HUES48 (cell line): Measurements from ENCODE around the gene PEX5.

Experiments used
- H3K27ac ChIP-seq: one replicate; pipeline ENCODE4 v1.7.0; 2013; ENCODE audit warnings: low read depth, low read length, inconsistent platforms
- H3K27me3 ChIP-seq: 2 replicates; pipeline ENCODE4 v1.6.1; 2013; ENCODE audit warnings: mild to moderate bottlenecking, low read length; ENCODE audit not compliant: control insufficient read depth, insufficient read depth
- H3K36me3 ChIP-seq: 2 replicates; pipeline ENCODE4 v1.6.1; 2013; ENCODE audit warnings: low read length; ENCODE audit not compliant: control insufficient read depth, insufficient read depth
- H3K4me1 ChIP-seq: 2 replicates; pipeline ENCODE4 v1.6.1; 2013; ENCODE audit warnings: mild to moderate bottlenecking, low read length; ENCODE audit not compliant: control insufficient read depth, insufficient read depth
- H3K4me3 ChIP-seq: 2 replicates; pipeline ENCODE4 v1.5.1; 2013; ENCODE audit warnings: mild to moderate bottlenecking, low read depth, low read length
- H3K9ac ChIP-seq: 2 replicates; pipeline ENCODE4 v1.6.1; 2013; ENCODE audit warnings: mild to moderate bottlenecking, low read depth, low read length, moderate library complexity
- H3K9me3 ChIP-seq: 2 replicates; pipeline ENCODE4 v1.6.1; 2013; ENCODE audit warnings: low read length; ENCODE audit not compliant: control insufficient read depth, insufficient read depth

Gene PEX5

DNA sequence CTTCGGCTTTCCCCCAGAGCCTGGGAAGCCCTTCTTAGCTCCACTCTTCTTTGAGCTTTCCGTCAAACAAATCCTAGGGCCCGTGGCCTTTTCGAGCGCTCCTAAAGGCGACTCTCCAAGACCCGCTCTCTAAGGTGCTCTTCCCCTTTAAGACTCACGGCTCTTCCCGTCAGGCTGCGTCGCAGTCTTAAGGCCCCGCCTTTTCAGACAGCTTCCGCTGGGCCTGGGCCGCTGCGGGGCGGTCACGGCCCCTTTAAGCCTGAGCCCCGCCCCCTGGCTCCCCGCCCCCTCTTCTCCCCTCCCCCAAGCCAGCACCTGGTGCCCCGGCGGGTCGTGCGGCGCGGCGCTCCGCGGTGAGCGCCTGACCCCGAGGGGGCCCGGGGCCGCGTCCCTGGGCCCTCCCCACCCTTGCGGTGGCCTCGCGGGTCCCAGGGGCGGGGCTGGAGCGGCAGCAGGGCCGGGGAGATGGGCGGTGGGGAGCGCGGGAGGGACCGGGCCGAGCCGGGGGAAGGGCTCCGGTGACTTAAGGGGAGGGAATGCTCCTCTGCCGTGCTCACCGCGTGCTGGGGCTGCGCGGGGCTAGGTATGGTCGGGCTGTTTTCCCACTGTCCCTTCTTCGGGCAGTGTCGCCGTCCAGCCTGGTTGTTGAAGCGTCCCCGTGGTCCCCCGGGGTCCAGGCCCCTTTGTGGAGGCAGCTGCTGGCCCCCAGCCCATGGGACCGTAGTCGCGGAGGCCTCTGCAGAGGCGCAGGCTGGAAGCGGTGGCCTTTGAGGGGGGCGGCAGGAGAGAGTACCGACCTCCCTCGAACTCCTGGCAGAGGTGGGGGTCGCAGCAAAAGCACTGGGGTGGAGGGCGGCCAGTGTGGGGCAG lies at the start of gene PEX5:
Gene PEX5 (plus strand): TSS at position 289 of the 870 bp plus-strand sequence. CDS start 692 bp downstream, outside the sequence.
- H3K4me3 ChIP-seq = peak within 1 kb of the TSS; percentile 79
- H3K36me3 ChIP-seq = peaks cover 32% of the 10 kb centered on the region
- peak within 1 kb of the TSS; percentile 69 for H3K27ac ChIP-seq
- no peaks in the 10 kb centered on the region for H3K9me3 ChIP-seq
- no peaks in the 10 kb centered on the region for H3K27me3 ChIP-seq
- peak within 1 kb of the TSS; percentile 59 for H3K9ac ChIP-seq
- peaks cover 15% of the 10 kb centered on the region for H3K4me1 ChIP-seq

DNA sequence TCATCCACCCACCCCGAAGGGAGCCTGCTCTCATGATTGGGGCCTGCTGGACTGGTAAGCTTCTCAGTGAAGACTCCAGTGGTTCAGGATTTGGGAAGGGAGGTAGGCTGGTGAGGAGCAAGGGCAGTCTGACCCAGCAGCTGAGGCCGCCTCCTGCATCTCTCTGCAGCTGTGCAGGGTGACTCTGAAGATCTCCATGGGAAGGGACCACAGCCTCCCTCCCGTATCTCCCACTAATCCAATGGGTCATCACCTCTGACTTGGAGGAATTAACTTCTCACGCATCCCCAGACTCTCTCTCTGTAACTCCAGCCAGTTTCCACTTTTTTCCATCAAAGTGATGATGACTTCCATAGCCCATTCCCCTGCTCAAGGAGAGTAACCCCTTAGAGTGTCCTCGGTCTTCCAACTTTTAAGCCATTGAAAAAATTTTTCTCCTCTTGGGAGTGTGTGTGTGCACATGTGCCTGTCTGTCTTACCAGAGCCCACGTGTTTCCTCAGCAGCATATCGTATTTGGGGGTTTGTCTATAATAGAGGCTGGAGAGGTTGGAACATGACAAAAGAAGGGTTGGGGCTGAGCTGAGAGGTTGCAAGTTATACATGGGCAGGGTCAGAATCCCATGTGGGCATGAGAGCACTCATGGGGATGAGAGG lies 48.0 kb upstream of the PEX5 start:
- Histone ChIP-seq H3K27me3 (no peaks in the 10 kb centered on the region), H3K4me3 (no peak overlapping the region), H3K4me1 (no peaks in the 10 kb centered on the region), H3K9ac (no peak overlapping the region), H3K27ac (no peak overlapping the region), H3K36me3 (peaks cover 20% of the 10 kb centered on the region), H3K9me3 (no peaks in the 10 kb centered on the region)

DNA sequence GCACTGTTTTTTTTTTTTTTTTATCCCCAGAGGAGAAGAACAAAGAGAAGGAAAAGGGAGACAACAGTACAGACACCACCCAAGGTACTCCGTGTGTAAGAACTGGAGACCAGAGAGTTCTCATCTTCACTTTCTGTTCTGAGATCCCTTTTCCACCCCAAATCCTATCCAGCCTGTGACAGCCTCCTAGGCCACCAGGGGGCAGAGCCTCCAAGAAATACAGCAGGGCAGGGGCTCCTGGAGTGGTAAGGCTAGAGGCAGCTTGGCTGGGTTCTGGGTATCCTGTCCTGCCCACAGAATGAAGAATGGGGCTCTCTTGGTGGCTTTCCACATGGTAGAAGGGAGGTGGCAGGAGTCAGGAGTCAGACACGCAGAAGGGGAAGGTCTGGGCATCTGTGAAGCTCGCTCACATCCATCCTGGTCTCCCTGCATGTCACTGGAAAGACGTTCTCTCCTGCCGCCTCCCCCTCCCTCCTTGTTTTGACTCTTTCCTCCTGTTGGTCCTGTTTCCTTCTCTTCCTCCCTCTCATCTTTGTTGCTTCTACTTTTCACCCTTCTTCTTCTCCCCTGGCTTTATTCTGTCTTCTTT lies 47.3 kb upstream of the PEX5 start:
- H3K4me1 ChIP-seq = no peaks in the 10 kb centered on the region
- no peaks in the 10 kb centered on the region for H3K9me3 ChIP-seq
- no peak overlapping the region for H3K4me3 ChIP-seq
- no peak overlapping the region for H3K27ac ChIP-seq
- H3K9ac ChIP-seq = no peak overlapping the region
- H3K27me3 ChIP-seq = no peaks in the 10 kb centered on the region
- H3K36me3 ChIP-seq = peaks cover 13% of the 10 kb centered on the region; the same call in 1 of the 2 replicates

DNA sequence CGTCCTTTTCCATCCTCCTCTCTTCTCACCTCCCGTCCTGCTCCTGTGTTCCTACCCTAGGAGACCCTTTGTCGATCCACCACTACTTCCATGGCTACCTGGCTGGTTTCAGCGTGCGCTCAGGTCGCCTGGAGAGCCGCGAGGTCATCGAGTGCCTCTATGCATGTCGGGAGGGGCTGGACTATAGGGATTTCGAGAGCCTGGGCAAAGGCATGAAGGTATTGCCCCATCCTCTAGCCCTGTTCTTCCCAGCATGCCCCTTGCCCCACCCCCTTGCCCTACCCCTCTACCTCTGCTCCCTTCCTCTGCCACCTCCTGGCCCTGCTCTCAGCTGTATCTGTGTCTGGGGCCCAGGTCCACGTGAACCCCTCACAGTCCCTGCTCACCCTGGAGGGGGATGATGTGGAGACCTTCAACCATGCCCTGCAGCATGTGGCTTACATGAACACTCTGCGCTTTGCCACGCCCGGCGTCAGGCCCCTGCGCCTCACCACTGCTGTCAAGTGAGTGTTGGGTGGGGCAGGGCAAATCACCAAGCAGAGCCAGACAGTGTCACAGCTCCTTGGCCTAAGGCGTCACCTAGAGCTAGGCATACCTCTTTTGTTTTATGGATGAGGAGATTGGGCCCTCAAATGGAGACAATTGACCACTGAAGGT lies 46.5 kb upstream of the PEX5 start:
- Histone ChIP-seq H3K27ac (no peak overlapping the region), H3K4me1 (no peaks in the 10 kb centered on the region)

DNA sequence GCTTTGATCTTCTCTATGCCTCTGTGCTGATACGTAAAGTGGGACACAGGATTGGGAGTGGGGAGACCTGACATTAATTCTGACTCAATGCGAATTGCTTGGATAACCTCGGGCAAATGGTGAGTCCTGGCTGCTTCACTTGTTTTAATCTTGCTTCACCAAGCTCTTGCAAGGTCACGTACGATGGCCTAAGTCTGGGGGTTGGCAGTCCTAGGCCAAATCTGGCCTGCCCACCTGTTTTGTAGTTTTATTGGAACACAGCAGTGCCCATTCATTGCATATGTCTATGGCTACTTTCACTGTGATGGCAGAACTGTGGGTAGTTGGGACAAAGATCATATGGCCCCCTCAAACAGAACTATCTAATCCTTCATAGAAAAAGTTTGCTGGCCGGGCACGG lies 45.9 kb upstream of the PEX5 start:
- Histone ChIP-seq H3K4me1 (no peaks in the 10 kb centered on the region), H3K27ac (no peak overlapping the region), H3K9me3 (no peaks in the 10 kb centered on the region), H3K27me3 (no peaks in the 10 kb centered on the region), H3K36me3 (peaks cover 10% of the 10 kb centered on the region; the same call in 1 of the 2 replicates), H3K4me3 (no peak overlapping the region), H3K9ac (no peak overlapping the region)

More for the DNA sequence above, 46.5 kb upstream of the PEX5 start:
- Histone ChIP-seq H3K36me3 (peaks cover 10% of the 10 kb centered on the region; the same call in 1 of the 2 replicates), H3K4me3 (no peak overlapping the region), H3K9me3 (no peaks in the 10 kb centered on the region), H3K9ac (no peak overlapping the region), H3K27me3 (no peaks in the 10 kb centered on the region)

DNA sequence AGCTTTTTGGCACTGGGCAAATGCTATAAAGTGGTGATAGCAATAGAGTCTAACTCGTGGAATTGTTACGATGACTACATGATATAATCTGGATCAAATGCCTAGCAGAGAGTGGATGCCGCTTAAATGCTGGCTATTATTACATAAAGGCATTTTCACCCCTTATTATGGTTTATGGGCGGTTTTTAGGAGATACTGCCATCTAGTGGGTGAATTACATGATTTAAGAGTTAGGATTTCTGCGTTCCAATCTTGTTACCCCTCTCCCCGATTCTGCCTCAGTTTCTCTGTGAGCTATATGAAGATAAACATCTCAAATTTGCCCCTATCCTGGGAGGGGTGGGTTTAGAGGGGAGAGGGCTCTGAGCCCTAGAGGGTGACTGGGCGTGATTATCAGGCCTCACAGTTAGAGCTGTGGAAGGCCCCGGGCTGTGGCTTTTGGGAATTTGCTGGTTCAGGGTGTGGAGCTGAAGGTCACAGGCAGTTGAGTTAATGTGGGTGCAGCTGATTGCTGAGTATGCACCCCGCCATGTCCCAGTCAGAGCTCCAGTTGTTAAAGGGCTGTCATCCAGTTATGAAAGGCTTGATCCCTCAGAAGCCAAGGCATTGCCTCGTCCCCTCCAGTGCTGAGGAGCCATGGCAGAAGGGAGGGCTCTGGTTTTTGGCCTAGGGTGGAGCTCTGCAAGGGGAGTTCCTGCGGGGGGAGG lies 44.9 kb upstream of the PEX5 start:
- Histone ChIP-seq H3K36me3 (peaks cover 16% of the 10 kb centered on the region; the same call in 1 of the 2 replicates), H3K27ac (no peak overlapping the region), H3K9me3 (no peaks in the 10 kb centered on the region), H3K4me3 (no peak overlapping the region), H3K27me3 (no peaks in the 10 kb centered on the region), H3K4me1 (no peaks in the 10 kb centered on the region), H3K9ac (no peak overlapping the region)

DNA sequence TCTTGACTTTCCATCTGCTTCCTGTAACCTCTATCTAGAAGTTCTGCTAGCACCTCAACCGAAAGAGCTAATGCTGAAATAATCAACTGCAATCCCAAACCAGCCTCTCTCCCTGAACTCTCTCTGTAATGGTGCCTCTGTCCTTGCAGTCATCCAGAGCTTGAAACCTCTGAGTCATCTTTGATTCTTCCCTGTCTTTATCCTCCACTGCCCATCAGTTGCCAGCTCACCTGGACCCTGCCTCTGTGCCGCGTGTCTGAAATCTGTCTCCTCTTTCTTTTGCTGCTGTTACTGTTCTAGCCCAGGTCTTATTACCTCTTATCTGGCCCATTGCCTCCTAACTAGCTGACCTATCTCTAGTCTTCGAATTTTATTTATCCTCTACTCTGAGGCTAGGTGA lies 43.8 kb upstream of the PEX5 start:
- Histone ChIP-seq H3K9me3 (no peaks in the 10 kb centered on the region), H3K4me1 (no peaks in the 10 kb centered on the region), H3K36me3 (peaks cover 17% of the 10 kb centered on the region; the same call in 1 of the 2 replicates), H3K9ac (no peak overlapping the region), H3K27me3 (no peaks in the 10 kb centered on the region), H3K4me3 (no peak overlapping the region), H3K27ac (no peak overlapping the region)

DNA sequence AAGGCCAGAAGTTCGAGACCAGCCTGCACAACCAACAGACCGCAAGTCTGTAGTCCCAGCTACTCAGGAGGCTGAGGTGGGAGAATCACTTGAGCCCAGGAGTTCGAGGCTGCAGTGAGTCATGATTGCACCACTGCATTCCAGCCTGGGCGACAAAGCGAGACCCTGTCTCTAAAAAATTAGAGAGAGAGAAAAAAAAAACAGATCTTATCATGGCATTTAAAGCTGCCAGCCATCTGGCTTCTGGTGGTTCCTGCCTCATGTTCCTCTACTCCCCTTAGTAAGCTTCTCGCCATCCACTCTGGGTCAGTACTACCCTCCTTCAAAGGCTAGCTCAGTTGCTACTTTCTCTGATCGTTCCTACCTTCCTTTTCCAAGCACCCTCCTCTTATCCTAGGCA lies 43.3 kb upstream of the PEX5 start:
- no peaks in the 10 kb centered on the region for H3K9me3 ChIP-seq
- H3K4me1 ChIP-seq = no peaks in the 10 kb centered on the region
- H3K4me3 ChIP-seq = no peak overlapping the region
- H3K27ac ChIP-seq = no peak overlapping the region
- no peaks in the 10 kb centered on the region for H3K27me3 ChIP-seq
- H3K36me3 ChIP-seq = peaks cover 21% of the 10 kb centered on the region
- no peak overlapping the region for H3K9ac ChIP-seq

DNA sequence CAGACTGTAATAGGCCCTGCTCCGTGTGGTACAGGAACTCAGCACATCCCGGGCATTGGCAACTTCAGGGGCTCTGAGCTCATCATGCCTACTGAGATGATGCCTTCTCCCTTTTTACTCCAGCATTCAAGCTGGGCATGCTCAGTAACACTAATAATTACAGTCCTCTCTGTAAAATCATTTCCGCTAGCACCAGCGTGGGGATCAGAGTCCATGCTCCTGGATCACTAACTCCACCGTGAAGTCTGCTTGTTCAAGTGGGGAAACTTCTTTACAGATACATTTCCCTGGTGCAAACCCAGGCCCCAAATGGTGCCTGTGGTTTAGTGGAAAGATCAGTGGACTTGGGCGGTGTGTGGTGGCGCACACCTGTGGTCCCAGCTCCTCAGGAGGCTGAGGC lies 42.6 kb upstream of the PEX5 start:
- Histone ChIP-seq H3K4me1 (no peaks in the 10 kb centered on the region), H3K4me3 (no peak overlapping the region), H3K9me3 (no peaks in the 10 kb centered on the region), H3K9ac (no peak overlapping the region), H3K36me3 (peaks cover 23% of the 10 kb centered on the region), H3K27ac (no peak overlapping the region), H3K27me3 (no peaks in the 10 kb centered on the region)

DNA sequence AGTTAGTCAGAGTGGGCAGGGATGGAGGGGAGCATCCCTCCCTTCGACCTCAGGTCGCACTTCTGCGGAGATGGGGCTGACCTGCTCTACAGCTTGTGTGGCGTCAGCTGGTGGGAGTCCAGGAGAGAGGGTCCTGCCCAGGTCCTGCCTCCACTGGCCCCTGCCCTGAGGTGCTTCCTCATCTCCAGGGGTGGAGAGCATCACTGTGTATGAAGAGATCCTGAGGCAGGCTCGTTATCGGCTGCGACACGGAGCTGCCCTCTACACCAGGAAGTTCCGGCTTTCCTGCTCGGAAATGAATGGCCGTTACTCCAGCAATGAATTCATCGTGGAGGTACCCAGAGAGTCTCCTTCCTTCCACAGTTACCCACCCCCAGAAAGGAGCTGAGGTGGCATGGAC lies 39.1 kb upstream of the PEX5 start:
- Histone ChIP-seq H3K36me3 (peaks cover 18% of the 10 kb centered on the region), H3K4me1 (no peaks in the 10 kb centered on the region), H3K27ac (no peak overlapping the region), H3K4me3 (no peak overlapping the region), H3K9me3 (no peaks in the 10 kb centered on the region), H3K9ac (no peak overlapping the region), H3K27me3 (no peaks in the 10 kb centered on the region)
